ENCODE data around the gene SLC39A10.

DNA sequence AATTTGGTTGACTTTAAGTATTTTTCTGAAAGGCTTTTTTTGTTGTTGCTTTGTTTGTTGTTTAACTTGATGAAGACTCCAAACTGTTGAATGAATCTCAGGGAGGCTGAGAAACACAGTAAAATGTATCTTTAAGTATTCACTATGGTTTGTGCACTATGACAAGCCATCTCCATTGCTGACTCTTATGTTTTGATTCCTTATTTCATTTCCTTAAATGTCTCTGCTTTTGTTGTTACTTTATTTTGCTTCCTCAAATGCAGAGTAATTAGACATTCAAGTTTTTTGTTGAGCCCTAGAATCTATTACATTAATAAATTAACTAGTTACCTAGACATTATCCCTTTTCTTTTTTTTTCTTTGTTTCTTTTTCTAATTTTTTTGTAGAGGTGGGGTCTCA, 46.3 kb upstream of the SLC39A10 start:
- no peak for TF ChIP-seq POLR2AphosphoS5 (IDR thresholded peaks at IDR 0.05)
- TF ChIP-seq, protein P1, sequence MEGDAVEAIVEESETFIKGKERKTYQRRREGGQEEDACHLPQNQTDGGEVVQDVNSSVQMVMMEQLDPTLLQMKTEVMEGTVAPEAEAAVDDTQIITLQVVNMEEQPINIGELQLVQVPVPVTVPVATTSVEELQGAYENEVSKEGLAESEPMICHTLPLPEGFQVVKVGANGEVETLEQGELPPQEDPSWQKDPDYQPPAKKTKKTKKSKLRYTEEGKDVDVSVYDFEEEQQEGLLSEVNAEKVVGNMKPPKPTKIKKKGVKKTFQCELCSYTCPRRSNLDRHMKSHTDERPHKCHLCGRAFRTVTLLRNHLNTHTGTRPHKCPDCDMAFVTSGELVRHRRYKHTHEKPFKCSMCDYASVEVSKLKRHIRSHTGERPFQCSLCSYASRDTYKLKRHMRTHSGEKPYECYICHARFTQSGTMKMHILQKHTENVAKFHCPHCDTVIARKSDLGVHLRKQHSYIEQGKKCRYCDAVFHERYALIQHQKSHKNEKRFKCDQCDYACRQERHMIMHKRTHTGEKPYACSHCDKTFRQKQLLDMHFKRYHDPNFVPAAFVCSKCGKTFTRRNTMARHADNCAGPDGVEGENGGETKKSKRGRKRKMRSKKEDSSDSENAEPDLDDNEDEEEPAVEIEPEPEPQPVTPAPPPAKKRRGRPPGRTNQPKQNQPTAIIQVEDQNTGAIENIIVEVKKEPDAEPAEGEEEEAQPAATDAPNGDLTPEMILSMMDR (IDR thresholded peaks at IDR 0.05) = no peak
- no peak for TF ChIP-seq POLR2A (IDR thresholded peaks at IDR 0.05)
